GM12878 (cell line): ENCODE results near the gene SLC5A10.

Experiments used
- CBX3 ChIP-seq: fragments of 200-600 bp; sonication (generic); IDR thresholded peaks from 2 replicates; pipeline ENCODE4 v1.6.1; 2016; ENCODE audit warnings: low read depth, borderline replicate concordance
- POLR2AphosphoS5 ChIP-seq: IDR thresholded peaks from 2 replicates; pipeline ENCODE4 v1.6.1; 2011; ENCODE audit warnings: mild to moderate bottlenecking, low read length, inconsistent platforms

DNA sequence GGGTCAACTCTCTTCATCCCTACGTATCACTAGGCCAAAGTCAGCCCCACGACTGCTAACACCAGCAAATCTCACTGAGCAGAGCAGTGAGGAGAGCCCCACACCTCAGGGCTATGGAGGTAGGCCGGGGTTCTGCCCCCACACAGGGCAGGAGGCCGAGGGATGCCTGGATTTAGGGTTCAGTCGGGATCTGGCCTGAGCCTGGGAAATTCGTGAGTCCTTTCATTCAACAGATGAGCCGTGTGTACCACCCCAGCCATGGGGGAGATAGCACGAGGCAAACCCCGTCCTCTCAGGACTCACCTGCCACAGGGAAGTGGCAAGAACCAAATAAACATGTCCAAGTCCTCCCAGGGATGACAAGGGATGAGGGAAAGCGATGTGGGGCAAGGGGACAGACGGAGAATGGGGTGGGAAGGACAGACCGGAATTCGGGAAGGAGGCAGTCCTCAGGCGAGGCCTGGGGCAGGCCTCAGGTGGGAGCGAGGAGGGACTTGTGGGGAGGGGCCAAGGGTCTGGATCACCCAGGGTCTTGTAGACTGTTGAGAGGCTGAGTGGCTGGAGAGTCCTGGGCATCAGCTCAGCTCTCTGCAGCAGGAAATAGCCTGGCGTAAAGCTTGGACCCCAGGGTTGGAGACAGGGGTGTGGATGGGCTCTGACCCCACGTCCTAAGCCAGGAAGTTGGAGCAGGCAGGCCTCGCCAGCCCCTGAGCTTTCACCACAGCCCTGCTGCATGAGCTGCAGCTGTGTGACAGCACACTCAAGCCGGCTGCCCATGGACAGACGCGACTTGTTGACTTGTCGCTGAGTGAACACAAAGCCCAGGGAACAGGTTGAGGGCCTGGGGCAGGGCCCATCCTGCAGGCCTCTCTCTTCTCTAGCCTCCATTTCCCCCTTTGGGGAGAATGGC, 60.5 kb downstream of the SLC5A10 start:
- TF ChIP-seq POLR2AphosphoS5 (no peak), CBX3 (no peak)
